Measurements from ENCODE around the gene C16orf74.

Gene C16orf74

DNA sequence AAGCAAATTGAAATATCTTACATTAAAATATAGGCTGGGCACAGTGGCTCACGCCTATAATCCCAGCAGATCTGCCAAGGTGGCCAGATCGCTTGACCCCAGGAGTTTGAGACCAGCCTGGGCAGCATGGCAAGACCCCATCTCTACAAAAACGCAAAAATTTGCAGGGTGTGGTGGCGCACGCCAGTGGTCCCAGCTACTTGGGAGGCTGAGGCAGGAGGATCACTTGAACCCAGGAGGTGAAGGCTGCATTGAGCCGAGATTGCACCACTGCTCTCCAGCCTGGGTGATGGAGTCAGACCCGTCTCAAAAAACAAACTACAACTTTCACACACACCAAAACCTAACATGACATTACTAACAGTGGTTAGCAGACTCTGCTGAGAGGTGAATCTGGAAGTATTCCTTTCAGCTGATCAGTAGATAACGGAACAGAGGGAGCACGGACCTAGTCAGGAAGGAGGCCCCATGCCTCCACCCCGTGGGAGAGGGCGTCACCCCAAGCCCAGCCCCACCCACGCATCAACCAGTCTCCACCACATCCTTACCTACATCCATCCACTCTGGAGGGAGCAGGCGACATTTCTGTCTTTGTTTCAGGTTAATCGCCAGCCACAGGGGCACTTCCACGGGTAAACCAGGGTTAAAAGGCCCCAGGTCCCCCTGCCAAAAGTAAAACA lies 63.8 kb downstream of the C16orf74 start:
- H3K27ac ChIP-seq = no peak overlapping the region
- no peaks in the 10 kb centered on the region for H3K36me3 ChIP-seq (ENCODE audit: insufficient read depth, low read length)
- H3K9ac ChIP-seq (ENCODE audit: insufficient read length) = no peak overlapping the region
- peak overlapping the region; percentile 80; the same call in 1 of the 2 replicates for H3K4me3 ChIP-seq
- no peaks in the 10 kb centered on the region for H3K9me3 ChIP-seq (ENCODE audit: low read depth, low read length)
- no peak for DNase-seq (ENCODE audit: low read depth, low spot score)
- no peak for TF ChIP-seq POLR2AphosphoS5 (IDR thresholded peaks at IDR 0.05; ENCODE audit: borderline replicate concordance, low read depth, low read length)

DNA sequence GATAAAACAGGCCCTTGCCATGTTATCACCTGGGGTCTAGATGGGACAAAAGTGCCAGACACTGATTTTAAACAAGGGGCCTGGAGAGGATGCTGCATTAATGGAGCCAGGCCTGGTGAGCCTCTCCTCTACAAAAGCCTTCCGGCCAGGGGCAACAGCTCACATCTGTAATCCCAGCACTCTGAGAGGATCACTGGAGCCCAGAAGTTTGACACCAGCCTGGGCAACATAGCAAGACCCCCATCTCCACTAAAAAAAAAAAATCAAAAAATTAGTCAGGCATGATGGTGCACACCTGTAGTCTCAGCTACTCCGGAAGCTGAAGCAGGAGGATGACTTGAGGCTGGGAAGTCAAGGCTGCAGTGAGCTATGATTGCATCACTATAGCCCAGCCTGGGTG lies 65.6 kb downstream of the C16orf74 start:
- no peaks in the 10 kb centered on the region for H3K9me3 ChIP-seq (ENCODE audit: low read depth, low read length)
- H3K36me3 ChIP-seq (ENCODE audit: insufficient read depth, low read length) = peaks cover 4% of the 10 kb centered on the region; the same call in 1 of the 2 replicates
- H3K4me3 ChIP-seq = no peak overlapping the region
- no peak for DNase-seq (ENCODE audit: low read depth, low spot score)
- H3K9ac ChIP-seq (ENCODE audit: insufficient read length) = no peak overlapping the region
- no peak overlapping the region for H3K27ac ChIP-seq
- TF ChIP-seq EZH2 (IDR thresholded peaks at IDR 0.05) (no peak), FOXP2 (optimal IDR thresholded peaks at IDR 0.05; ENCODE audit: control extremely low read depth, extremely low read length, insufficient read depth) (no peak), POLR2AphosphoS5 (IDR thresholded peaks at IDR 0.05; ENCODE audit: borderline replicate concordance, low read depth, low read length) (no peak)

DNA sequence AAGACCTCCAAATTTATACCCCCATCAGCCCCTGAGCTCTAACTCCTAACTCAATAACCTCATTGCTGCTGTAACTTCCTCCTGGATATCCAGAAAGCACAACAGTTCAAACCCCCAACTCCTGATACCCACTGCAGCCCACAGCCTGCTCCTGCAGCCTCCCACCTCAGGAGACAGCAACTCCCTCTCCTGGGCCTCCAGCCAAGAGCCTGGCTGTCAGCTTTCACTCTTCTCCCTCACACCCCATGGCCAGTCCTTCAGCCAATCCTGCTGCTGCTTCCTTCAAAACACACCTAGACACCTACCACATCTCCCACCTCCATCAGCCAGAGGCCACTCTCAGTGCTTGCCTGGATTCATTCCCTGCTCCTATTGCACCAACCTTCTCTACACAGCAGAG lies 67.5 kb downstream of the C16orf74 start:
- TF ChIP-seq FOXP2 (optimal IDR thresholded peaks at IDR 0.05; ENCODE audit: control extremely low read depth, extremely low read length, insufficient read depth) (no peak), EZH2 (IDR thresholded peaks at IDR 0.05) (no peak), POLR2AphosphoS5 (IDR thresholded peaks at IDR 0.05; ENCODE audit: borderline replicate concordance, low read depth, low read length) (no peak)
- Histone ChIP-seq H3K4me3 (no peak overlapping the region), H3K9ac (ENCODE audit: insufficient read length) (no peak overlapping the region), H3K36me3 (ENCODE audit: insufficient read depth, low read length) (peaks cover 4% of the 10 kb centered on the region; the same call in 1 of the 2 replicates), H3K27ac (no peak overlapping the region), H3K9me3 (ENCODE audit: low read depth, low read length) (no peaks in the 10 kb centered on the region)
- no peak for DNase-seq (ENCODE audit: low read depth, low spot score)

DNA sequence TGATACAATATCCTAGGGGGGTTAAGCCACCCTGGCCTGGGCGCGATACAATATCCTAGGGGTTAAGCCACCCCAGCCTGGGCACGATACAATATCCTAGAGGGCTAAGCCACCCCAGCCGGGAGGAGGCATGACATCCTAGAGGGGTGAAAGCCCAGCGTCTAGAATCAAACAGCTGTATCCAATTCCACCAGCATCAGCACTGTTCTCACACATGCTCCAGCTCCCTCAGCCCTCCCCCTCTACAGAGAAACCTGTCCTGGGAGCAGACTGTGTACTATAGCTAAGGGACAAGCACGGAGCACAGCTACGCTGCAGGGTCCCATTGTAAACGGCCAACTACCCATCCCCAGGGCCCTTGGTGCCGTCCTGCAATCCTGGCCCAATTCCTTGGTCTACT lies 68.4 kb downstream of the C16orf74 start:
- no peak for DNase-seq (ENCODE audit: low read depth, low spot score)
- Histone ChIP-seq H3K9me3 (ENCODE audit: low read depth, low read length) (no peaks in the 10 kb centered on the region), H3K27ac (no peak overlapping the region), H3K9ac (ENCODE audit: insufficient read length) (no peak overlapping the region), H3K4me3 (no peak overlapping the region), H3K36me3 (ENCODE audit: insufficient read depth, low read length) (peaks cover 5% of the 10 kb centered on the region; the same call in 1 of the 2 replicates)
- TF ChIP-seq FOXP2 (optimal IDR thresholded peaks at IDR 0.05; ENCODE audit: control extremely low read depth, extremely low read length, insufficient read depth) = no peak
- TF ChIP-seq EZH2 (IDR thresholded peaks at IDR 0.05) = no peak
- no peak for TF ChIP-seq POLR2AphosphoS5 (IDR thresholded peaks at IDR 0.05; ENCODE audit: borderline replicate concordance, low read depth, low read length)

DNA sequence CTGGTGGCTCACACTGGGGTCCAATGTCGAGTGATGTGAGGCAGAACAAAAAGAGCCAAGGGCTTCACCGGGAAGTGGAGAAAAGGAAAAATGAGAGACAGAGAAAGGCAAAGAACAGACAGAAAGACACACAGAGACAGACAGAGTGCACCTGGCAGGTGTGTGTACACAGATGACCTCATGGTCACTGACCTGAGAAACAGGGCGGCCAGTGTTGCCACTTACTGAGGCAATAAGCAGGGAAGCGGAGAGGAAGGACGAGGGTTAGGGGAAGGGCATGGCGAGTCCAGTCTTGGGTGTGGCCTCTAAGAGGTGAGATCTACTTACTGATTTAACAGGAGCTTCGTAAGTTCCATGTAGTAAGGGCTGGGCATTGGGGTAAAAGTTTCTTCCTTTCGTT lies 69.6 kb downstream of the C16orf74 start:
- Histone ChIP-seq H3K9me3 (ENCODE audit: low read depth, low read length) (no peaks in the 10 kb centered on the region), H3K4me3 (no peak overlapping the region), H3K9ac (ENCODE audit: insufficient read length) (no peak overlapping the region), H3K36me3 (ENCODE audit: insufficient read depth, low read length) (peaks cover 11% of the 10 kb centered on the region; the same call in 1 of the 2 replicates), H3K27ac (no peak overlapping the region)
- no peak for TF ChIP-seq POLR2AphosphoS5 (IDR thresholded peaks at IDR 0.05; ENCODE audit: borderline replicate concordance, low read depth, low read length)
- TF ChIP-seq EZH2 (IDR thresholded peaks at IDR 0.05) = no peak
- no peak for TF ChIP-seq FOXP2 (optimal IDR thresholded peaks at IDR 0.05; ENCODE audit: control extremely low read depth, extremely low read length, insufficient read depth)
- DNase-seq (ENCODE audit: low read depth, low spot score) = no peak

DNA sequence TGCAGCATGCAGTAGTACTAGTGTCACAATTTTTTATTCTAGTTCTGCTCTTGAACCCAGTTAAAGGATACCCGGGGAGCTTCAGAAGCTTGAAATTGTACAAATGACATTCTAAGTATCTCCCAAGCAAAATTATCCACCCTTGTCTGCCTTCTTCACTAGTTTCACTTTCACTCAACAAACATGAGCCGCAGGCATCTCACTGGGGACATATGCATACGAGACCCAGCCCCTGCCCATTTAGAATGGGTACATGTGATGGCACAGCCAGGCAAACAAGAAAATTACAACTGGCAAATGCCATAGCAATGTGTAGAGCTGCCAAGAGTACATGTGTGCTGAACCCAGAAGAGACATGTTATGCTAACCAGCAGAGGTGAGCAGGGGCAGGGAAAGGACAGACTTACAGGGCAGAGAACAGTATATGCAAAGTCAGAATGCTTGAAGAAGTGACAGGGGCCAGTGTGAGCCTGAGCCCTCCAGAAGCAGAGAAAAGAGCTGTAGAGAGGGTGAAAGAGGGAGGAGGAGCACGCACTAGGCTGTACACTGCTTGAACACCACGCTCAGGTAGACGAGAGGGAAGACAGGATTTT lies 70.4 kb downstream of the C16orf74 start:
- no peaks in the 10 kb centered on the region for H3K9me3 ChIP-seq (ENCODE audit: low read depth, low read length)
- DNase-seq (ENCODE audit: low read depth, low spot score) = no peak
- TF ChIP-seq FOXP2 (optimal IDR thresholded peaks at IDR 0.05; ENCODE audit: control extremely low read depth, extremely low read length, insufficient read depth) = no peak
- TF ChIP-seq POLR2AphosphoS5 (IDR thresholded peaks at IDR 0.05; ENCODE audit: borderline replicate concordance, low read depth, low read length) = no peak
- TF ChIP-seq EZH2 (IDR thresholded peaks at IDR 0.05) = no peak
- H3K4me3 ChIP-seq = no peak overlapping the region
- peaks cover 18% of the 10 kb centered on the region; the same call in 1 of the 2 replicates for H3K36me3 ChIP-seq (ENCODE audit: insufficient read depth, low read length)
- no peak overlapping the region for H3K27ac ChIP-seq
- no peak overlapping the region for H3K9ac ChIP-seq (ENCODE audit: insufficient read length)

DNA sequence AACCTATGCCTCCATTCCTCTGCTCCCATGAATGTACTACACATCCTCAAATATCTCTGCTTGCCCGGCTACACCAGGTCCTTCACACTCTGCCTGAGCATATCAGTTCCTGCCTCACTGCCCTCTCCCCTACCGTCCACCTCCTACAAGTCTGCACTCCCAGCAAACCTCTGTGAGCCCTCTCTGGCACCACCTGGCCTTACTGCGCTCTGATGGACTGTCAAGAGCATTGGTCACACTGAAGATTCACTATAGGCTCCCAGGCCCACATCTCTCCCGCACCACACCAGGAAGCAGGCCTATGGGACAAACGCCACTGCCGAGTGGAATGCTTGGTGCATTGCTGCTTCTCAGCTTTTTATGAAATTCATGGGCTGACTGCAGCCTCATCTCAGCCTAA lies 71.0 kb downstream of the C16orf74 start:
- Histone ChIP-seq H3K9ac (ENCODE audit: insufficient read length) (no peak overlapping the region), H3K36me3 (ENCODE audit: insufficient read depth, low read length) (peaks cover 22% of the 10 kb centered on the region; the same call in 1 of the 2 replicates), H3K9me3 (ENCODE audit: low read depth, low read length) (no peaks in the 10 kb centered on the region), H3K4me3 (no peak overlapping the region), H3K27ac (no peak overlapping the region)
- no peak for DNase-seq (ENCODE audit: low read depth, low spot score)
- TF ChIP-seq POLR2AphosphoS5 (IDR thresholded peaks at IDR 0.05; ENCODE audit: borderline replicate concordance, low read depth, low read length) = no peak
- TF ChIP-seq FOXP2 (optimal IDR thresholded peaks at IDR 0.05; ENCODE audit: control extremely low read depth, extremely low read length, insufficient read depth) = no peak
- no peak for TF ChIP-seq EZH2 (IDR thresholded peaks at IDR 0.05)

DNA sequence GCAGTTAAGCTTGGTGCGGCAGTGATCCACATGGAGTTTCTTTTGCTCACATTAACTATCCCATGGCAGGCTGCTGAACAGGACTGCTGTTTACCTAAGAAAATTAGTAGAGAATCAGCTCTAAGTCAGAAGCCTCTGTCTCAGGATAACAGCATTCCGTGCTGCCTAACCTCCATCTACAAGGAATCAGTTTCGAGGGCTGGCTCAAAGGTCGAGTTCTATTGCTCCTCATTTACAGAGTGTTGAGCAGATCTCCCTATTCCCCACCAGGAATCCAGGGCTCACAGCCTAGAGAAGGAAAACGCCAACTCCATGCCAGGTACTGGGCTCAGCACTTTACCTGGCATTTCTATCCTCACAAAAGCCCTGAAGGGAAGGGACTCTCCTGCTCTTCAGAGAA lies 72.1 kb downstream of the C16orf74 start:
- no peak for DNase-seq (ENCODE audit: low read depth, low spot score)
- H3K36me3 ChIP-seq (ENCODE audit: insufficient read depth, low read length) = peaks cover 29% of the 10 kb centered on the region; the same call in 1 of the 2 replicates
- H3K4me3 ChIP-seq = no peak overlapping the region
- no peaks in the 10 kb centered on the region for H3K9me3 ChIP-seq (ENCODE audit: low read depth, low read length)
- TF ChIP-seq POLR2AphosphoS5 (IDR thresholded peaks at IDR 0.05; ENCODE audit: borderline replicate concordance, low read depth, low read length) (no peak), FOXP2 (optimal IDR thresholded peaks at IDR 0.05; ENCODE audit: control extremely low read depth, extremely low read length, insufficient read depth) (no peak), EZH2 (IDR thresholded peaks at IDR 0.05) (no peak)
- no peak overlapping the region for H3K27ac ChIP-seq
- no peak overlapping the region for H3K9ac ChIP-seq (ENCODE audit: insufficient read length)

Measured in SK-N-MC (cell line).